COLO668 (cell line): Measurements from ENCODE around the gene NEU2.
"Not testable (repeated sequence)": the region's sequence is repeated elsewhere in the genome, so short reads cannot be mapped to it uniquely, and the experiment has no call there.

Experiments used
- DNase-seq: peaks from one replicate; lab custom pipeline; 2025; ENCODE audit not compliant: unreplicated experiment; lab: John Stamatoyannopoulos, UW

NEU2 gene

DNA sequence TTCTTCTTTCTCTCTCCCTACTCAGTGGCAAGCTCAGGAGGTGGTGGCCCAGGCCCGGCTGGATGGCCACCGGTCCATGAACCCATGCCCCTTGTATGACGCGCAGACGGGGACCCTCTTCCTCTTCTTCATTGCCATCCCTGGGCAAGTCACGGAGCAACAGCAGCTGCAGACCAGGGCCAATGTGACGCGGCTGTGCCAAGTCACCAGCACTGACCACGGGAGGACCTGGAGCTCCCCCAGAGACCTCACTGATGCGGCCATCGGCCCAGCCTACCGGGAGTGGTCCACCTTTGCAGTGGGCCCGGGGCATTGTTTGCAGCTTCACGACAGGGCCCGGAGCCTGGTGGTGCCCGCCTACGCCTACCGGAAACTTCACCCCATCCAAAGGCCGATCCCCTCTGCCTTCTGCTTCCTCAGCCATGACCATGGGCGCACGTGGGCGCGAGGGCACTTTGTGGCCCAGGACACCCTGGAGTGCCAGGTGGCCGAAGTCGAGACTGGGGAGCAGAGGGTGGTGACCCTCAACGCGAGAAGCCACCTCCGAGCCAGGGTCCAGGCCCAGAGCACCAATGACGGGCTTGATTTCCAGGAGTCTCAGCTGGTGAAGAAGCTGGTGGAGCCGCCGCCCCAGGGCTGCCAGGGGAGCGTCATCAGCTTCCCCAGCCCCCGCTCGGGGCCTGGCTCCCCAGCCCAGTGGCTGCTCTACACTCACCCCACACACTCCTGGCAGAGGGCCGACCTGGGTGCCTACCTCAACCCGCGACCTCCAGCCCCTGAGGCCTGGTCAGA is 1.8 kb downstream of the NEU2 start:
- no peak for DNase-seq

DNA sequence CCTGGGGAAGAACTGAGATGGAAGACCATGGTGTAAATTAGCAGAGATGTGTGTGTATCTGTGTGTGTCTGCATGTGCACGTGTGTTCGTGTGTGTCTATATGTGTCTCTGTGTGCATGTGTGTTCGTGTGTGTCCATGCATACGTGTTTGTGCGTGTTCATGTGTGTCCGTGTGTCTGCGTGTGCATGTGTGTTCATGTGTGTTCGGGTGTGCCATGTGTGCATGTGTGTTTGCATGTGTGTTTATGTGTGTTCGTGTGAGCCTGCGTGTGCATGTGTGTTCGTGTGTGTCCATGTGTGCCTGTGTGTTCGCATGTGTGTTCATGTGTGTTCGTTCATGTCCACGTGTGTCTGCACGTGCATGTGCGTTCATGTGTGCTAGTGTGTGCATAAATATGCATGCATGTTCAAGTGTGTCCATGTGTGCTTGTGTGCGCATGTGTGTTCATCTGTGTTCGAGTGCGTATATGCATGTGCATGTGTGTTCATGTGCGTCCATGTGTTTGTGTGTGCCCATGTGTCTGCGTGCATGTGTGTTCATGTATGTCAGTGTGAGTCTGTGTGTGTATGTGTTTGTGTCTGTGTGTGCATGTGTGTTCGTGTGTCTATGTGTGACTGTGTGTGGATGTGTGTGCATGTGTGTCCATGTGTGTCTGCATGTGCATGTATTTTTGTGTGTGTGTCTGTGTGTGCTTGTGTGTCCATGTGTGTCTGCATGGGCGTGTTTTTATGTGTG is 3.1 kb downstream of the NEU2 start:
- no peak for DNase-seq

DNA sequence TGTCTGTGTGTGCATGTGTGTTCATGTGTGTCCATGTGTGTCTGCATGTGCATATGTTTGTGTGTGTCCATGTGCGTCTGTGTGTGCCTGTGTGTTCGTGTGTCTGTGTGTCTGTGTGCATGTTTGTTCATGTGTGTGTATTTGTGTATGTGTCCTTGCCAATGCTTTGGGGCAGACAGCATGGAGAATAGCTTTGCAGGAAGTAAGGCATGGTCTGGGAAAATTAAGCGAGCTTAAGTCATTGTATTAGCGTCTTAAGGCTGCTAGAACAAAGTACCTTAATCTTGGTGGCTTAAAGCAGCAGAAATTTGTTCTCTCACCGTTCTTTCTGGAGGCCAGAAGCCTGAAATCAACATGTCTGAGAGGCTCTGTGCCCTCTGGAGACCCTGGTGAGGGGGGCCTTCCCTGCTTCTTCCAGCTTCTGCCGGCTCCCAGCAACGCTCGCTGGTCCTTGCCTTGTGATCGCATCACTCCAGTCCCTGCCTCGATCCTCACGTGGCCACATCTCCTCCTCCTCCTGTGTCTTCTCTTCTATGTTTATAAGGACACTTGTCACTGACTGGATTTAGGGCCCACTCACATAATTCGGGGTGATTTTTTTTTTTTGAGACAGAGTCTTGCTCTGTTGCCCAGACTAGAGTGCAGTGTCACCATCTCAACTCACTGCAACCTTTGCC is 3.8 kb downstream of the NEU2 start:
- DNase-seq: no peak

DNA sequence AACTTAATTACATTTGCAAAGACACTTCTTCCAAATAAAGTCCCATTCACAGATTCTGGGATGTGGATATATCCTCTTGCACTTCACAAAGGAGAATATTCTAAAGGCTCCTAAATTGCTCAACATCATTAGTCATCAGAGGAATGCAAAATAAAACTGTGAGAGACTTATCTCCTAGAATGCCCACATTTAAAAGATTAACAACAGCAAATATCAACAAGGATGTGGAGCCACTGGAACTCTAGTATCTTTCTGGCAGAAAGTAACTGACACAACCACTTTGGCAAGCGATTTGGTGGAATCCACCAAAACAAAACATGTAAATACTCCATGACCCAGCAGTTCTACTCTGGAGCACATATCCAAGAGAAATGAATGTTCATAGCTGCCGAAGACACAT is 4.6 kb downstream of the NEU2 start:
- DNase-seq: no peak

DNA sequence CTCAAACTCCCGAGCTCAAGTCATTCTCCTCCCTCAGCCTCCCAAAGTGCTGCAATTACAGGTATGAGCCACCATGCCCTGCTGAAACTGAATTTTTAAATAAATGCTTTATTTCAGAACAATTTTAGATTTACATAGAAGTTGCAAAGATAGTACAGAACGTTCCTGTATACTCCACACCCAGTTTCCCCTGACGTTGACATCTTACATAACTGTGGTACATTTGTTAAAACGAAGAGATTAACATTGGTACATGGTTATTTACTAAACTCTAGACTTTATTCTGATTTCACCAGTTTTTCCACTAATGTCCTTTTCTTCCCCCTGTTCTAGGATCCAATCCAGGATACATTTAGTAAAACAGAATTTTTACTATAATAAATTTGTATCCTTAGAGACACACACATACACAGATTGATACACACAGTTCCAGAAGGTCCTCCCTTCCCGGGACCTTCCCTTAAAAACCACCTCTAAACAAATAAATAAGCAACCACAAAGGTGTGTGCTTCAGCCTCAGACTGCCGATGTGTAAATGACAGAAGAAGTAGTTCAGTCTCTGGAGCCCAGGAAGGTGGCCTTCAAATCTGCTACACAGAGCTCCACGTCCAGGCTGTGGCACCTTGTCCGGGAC is 6.9 kb downstream of the NEU2 start:
- no peak for DNase-seq

DNA sequence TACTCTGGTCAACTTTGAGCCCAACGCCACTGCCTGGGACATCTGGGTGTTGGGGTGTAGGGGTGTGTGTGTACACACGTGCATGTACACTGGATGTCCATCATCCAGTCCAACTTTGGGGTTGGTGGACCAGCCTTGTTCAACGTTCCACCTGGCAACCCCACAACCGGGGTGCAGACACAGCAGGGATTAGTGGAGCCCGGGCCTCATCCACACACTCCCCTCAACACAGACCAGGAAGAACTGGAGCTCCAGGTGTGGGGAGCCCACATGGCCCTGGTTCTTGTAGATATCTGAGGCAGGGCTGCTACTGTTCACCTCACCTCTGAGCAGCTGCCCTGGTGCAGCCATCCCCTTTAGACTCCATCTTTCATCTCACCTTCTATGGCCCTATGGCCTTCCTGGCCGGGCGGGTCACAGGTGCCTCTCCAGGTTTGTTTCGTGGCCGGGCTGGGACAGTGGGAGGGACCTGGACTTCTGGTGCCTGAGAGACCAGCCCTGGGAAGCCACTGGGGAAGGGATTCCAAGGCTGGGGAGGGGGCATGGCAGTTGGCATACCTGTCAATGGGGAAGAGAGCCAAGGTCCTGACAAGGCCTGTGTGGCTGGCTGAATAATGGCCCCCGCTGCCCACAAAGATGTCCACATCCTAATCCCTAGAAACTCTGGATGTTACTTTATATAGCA is 7.5 kb downstream of the NEU2 start:
- no peak for DNase-seq

DNA sequence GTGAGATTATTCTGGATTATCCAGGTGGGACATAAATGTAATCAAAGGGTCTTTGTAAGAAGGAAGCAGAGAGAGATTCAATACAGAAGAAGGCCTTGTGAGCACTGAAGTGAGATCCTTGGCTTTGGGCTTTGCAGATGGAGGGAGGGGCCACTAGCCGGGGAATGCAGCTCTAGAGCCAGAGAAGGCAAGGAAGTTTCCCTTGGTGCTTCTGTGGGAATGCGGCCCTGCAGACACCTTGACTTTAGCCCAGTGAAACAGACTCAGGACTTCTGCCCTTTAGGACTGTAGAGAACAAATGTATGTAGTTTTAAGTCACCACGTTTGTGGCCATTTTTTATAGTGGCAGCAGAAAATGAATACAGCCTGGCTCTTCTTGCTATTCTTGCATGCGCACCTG is 8.1 kb downstream of the NEU2 start:
- DNase-seq: no peak

DNA sequence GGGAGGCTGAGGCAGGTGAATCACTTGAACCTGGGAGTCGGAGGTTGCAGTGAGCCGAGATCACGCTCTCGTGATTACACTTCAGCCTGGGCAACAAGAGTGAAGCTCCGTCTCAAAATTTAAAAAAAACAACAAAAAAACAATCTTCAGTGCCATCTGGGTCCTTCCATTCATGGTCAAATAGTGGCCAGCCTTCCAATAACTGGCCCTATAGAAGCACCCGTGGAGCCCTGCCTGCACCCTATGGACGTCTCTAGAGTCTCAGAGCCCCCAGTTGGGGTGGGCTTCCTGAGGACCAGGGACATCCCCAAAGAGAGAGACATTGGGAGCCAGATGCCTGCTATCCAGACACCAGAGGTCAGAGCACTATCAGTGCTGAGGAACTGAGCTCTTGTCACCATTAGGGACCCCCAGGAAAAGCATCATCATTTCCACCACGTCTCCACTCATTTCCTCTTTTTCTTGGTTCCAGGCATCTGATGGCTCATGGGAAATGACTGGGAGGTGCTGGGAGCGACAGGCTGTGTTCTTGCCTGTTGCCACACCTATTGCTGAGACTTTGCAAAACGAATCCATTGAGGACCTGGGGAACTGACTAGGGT is 9.4 kb downstream of the NEU2 start:
- no peak for DNase-seq

DNA sequence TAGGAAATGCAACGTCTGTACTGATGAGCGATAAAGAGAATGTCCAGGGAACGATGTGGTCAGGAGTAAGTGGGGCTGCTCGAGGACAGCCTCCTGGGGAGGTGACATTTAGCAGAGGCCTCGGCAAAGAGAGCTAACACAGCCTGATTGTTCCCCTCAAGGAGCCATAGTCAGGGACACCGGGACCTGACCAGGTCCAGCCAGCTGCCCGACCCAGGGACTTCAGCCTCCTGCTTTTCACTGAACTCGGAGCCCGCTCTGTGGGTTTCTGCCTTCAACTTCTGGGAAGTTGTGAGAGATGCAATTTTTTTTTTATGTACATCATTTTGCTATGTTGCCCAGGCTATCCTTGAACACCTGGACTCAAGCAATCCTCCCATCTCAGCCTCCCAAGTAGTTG is 10.1 kb downstream of the NEU2 start:
- no peak for DNase-seq

DNA sequence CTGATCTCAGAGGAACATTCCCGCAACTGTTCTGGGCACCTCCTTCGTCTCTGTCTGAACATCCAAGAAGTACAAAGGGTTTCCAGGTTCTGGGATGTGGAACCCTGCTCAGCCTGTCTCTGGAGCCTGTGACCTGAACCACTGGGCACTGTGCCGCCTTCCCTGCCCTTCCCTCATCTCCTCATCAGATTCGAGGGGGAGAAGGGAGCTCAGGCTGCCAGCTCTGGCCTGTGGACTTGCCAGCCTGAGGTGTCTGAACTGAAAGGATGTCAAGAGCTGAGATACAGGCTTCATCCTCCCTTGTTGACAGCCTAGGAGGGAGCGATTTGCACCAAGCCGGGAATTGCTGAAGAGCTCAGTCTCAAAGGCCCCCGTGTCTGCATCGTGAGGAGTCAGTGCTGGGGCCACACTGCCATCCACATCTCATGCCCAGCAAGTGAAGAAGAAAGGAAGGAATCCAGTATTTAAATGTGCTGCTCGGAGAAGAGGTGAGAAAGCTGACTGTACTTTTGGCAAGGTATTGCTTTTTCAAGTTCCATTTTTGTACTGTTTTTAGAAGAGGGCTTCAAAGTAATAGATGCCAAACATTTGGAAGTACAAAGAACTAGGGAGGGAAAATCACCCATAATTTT is 12.6 kb downstream of the NEU2 start:
- DNase-seq: no peak

DNA sequence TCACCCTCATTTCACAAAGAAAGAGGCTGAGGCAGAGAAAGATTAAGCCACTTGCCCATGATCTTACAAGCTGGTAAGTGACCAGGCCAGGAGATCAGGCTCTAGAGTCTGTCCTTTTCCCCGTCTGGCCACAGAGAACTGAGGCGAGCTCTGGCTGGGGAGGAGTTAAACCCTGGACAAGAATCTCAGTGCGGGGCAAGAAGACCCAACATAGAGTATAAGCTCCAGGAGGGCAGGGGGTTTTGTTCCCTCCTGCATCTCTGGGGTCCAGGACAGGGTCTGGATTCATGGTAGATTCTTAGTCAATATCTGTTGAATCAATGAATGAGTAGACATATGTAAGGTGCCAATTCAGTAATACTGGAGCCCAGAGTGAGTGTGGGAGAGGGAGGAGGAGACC is 14.7 kb downstream of the NEU2 start:
- no peak for DNase-seq

DNA sequence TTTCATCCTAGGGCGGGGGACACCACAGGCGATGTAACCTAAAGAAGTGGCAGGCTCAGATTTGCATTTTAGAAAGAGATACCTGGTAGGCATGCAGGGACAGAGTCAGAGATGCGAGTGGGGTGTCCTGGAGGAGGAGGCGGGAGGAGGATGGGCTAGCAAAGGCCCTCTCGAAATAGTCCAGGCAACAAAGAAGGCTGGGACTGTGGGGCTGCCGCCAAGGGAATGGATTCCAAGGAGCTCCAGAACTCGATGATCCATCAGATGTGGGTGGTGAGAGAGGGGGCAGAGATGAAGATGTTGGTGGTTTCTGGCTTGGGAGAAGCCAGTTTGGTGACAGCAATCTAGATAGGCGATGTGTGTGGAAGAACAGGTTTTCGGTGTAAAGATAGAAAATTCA is 15.2 kb downstream of the NEU2 start:
- DNase-seq: no peak

DNA sequence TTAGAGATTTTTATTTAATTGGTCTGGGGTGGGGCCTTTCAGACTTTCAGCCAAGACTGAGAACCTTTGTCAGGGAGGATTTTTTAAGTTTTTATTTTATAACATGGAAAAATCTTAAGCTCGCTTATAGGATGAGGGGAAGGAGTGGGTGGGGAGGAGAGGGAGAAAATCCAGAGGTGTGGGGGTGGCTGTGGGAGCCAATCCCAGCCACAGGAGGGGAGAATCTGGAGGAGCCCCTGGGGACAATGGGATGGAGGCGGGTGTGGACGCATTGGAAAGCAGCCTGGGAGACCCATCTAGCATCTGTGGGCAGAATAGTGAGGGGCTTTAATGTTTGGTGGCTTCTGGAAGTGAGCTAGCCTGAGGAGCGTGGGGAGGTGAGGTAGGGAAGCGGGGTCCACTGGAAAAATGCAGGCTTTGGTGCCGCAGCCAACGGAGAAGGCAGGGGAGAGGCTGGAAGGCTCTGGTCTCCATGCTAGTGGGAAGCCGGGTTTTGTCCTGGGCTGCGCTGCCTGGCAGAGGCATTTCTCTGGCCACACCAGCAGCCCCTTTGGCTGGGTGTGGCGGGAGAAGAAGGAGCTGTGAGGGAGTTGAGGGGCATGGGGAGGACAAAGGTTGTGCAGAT is 16.2 kb downstream of the NEU2 start:
- DNase-seq: no peak

DNA sequence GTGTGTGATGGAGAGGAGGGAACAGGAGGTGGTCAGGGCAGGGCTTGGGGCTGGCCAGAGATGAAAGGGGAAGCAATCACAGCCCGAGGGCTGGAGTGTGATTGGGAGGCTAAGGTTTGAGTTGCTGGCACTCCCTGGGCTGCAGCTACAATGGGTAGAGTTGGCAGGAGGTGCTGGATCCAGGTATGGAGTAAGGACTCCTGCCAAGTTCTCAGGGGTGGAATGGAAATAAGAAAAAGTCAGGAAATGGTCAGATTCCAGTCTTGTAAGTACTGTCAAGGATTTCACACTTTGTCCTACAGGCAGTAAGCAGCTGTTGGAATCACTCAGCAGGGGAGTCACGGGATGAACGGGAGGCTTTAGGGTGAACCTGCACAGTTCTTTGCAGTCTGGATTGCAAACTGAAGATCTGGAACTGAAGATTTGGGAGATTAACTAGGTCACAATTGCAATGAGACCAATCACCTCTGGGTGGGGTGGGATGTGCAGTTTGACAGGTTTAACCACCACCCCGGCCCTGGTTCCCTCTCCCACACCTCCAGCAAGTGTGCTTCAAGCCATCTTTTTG is 16.8 kb downstream of the NEU2 start:
- no peak for DNase-seq

DNA sequence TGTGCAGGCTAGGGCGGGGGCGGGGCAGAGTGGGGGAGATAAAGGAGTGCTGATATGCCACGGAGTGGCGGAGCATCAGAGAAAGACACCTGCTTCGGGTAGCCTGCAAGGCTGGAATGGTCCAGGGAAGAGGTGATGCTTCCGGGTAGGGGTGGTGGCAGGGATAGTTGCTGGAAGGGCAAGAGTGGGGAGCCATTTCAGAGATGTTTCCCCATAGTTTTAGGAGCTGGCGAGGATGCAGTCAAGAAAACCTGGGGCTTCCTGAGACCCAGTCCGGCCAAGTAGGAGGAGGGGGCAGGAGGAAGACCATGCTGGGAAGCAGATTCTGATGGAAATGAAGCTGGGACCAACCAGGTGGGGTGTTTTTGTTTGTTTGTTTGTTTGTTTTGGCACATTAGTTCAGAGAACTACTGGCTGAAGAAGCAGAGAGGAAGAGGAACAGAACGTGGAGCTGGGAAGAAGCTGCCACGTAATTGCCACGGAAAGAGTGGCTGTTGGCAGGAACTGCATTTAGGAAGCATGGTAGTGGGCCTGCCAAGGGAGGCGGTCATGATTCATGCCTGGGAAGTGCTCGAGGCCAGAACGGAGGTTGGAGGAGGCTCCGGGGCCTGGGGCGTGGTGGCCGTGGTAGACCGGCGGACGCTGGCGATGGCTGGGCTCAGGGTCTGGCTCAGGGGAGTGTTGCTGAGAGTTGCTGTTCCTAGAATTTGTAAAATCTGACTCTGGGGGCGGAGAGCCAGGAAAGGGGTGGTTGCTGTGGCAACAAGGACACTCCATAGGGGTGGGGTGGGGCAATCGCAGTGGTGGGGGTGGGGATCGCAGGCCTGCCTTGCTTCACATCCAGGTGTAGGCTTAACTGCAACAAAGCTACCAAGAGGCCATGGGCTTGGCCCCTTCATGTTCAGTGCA is 19.0 kb downstream of the NEU2 start:
- DNase-seq: no peak

DNA sequence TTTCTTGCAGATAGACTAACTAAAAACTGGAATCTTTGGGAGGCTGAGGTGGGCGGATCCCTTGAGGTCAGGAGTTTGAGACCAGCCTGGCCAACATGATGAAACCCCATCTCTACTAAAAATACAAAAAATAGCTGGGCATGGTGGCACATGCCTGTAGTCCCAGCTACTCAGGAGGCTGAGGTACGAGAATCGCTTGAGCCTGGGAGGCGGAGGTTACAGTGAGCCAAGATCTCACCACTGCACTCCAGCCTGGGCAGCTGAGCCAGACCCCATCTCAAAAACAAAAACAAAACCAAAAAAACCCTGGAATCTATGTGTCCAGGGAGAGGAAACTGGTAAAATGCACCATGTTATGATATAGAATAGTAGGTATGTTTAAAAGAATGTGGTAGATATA is 20.0 kb downstream of the NEU2 start:
- DNase-seq: not testable (repeated sequence)

DNA sequence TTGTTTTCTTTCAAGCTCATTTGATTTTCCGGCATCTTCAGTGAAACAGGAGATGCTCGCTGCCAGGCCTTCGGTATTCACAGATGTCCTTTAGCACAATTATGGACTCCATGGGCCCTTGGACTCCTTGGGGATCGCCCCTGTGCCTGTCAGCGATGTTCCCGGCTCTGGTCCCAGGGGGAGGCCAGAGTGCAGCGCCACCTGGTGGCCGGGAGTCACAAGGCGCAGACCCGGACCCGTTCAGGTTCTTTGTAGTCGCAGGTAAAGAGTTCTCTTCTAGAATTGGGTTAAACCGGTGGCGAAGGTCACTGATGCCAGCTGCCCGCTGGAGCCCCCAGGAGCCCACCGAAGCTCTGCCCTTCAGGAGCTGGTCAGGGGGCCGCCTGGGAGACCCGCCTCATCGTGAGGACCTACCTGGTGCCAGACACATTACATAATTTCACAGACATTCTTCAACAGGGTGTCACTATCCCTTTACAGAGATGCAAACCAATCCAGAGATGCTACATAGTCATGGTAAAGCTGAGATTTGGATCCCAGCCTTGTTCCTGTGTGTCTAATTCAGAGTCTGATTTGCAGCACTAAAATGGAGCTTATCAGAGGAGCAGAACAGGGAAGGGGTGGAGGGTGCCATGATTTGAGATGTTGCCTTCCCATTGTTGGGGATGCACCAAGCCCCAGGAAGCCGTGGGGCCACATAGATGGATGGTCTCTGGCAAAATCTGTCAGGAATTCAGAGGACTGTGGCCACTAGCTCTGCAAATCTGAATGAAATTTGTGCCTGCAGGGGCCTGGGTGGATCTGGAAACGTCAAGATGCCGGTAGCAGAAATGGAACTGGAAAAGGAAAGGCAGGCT is 21.7 kb downstream of the NEU2 start:
- peak; percentile 46 for DNase-seq
